ENCODE data around the gene SIX3.

SIX3 gene

DNA sequence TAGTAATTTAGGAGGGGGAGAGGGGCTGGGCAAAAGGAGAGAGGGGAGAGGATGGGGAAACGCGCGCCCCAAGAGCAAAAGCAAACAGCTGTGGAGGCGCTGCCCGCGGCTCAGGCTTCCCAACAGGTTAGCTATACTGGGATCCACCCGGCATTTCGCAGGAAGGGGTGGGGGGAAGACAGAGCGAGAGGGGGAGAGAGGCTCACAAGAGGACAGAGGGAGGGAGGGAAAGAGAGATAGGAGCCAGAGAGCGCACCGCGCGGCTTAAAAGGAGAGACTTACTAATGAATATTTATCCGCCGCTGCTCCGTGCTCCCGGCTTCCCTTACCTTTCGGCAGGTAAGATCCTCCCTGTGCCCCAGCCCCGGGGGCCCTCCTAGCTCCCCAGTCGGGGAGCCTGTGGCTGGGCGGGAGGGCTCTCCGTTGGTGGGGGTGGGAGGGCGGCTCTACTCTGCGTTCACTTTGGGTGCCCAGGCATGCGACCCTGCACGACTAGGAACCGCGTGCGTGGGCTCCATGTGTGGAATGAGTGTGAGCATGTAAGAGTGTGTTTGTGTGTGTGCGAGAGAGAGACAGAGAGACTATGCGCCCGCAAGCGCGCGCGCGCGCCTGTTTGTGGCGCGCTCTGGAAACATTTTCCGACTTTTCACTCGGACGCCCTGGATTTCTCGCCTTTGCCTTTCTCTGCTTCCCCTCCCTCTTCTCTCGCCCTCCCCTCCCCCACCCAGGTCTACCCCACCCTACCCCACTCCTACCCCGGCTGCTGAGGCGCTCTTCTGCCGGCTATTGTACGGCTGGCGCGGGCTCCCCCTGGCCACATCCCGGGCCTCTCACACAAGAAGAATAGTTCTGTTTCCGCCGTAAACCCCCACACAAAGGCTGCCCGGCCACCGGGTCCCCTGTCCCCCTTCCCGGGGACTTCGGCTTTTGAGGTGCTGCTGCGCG is 7.2 kb upstream of the SIX3 start:
- H3K4me3 ChIP-seq (replicated peaks; ENCODE audit: low read depth, low read length), result no peak overlapping the region
- TF ChIP-seq, protein P1, sequence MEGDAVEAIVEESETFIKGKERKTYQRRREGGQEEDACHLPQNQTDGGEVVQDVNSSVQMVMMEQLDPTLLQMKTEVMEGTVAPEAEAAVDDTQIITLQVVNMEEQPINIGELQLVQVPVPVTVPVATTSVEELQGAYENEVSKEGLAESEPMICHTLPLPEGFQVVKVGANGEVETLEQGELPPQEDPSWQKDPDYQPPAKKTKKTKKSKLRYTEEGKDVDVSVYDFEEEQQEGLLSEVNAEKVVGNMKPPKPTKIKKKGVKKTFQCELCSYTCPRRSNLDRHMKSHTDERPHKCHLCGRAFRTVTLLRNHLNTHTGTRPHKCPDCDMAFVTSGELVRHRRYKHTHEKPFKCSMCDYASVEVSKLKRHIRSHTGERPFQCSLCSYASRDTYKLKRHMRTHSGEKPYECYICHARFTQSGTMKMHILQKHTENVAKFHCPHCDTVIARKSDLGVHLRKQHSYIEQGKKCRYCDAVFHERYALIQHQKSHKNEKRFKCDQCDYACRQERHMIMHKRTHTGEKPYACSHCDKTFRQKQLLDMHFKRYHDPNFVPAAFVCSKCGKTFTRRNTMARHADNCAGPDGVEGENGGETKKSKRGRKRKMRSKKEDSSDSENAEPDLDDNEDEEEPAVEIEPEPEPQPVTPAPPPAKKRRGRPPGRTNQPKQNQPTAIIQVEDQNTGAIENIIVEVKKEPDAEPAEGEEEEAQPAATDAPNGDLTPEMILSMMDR (IDR thresholded peaks at IDR 0.05; ENCODE audit: low read depth, low read length, missing control alignments), result no peak
- no peak for DNase-seq (ENCODE audit: extremely low read depth, low read depth)

DNA sequence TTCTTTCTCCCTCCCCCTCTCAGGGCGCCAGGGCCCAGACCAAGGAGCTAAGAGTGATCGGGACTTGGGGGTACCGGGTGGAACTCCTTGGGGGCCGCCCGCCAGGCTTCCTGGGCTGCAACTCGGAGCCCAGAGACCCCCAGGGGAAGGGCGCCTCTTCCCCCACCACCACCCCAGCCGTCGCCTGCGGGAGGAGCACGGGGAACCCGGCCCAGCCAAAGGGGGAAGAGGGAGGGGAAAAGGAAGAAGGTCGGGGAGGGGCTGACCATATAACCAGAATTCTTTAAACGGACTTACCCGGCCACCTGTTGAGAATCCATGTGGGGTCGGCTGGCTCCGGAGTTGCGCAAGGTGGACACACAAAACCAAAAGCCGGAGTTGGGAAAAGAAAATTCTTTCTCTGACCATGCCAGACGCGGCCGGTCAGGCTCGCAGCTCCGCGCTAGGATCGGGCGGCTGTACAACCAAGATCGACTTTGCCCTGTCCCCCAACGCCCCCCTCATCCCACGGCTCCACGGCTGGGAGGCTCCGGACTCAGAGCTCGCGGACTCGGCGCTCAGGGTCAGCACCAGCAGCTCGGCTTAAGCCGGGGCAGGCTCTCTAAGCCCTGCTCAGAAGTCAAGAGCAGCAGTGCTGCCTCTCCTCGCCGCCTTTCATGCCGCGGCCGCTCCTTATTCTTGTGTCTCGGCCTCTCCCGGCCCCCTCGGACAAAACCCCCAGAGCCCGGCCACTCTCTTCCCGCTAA is 6.3 kb upstream of the SIX3 start:
- no peak overlapping the region for H3K4me3 ChIP-seq (replicated peaks; ENCODE audit: low read depth, low read length)
- no peak for DNase-seq (ENCODE audit: extremely low read depth, low read depth)
- TF ChIP-seq, protein P1 (IDR thresholded peaks at IDR 0.05; ENCODE audit: low read depth, low read length, missing control alignments), result no peak

DNA sequence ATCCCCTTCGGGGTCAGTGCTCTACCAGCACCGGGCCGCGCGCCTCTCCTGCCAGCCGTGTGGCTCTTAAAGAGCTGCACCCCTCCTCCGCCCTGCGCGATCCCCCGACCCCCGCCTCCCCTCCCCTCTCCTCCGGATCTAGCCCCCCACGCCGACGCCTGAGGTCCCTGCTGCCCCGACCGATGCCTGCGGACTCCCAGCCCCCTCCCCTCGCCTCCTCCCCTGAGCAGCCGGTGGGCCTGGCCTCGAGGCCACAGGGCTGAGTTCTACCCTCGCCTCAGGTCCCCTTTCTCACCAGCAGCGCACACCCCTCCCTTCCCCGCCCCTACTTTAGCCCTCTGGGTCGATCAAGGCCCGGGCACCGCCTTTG is 5.8 kb upstream of the SIX3 start:
- TF ChIP-seq, protein P1 (IDR thresholded peaks at IDR 0.05; ENCODE audit: low read depth, low read length, missing control alignments), result no peak
- H3K4me3 ChIP-seq (replicated peaks; ENCODE audit: low read depth, low read length), result no peak overlapping the region
- DNase-seq (ENCODE audit: extremely low read depth, low read depth), result no peak

DNA sequence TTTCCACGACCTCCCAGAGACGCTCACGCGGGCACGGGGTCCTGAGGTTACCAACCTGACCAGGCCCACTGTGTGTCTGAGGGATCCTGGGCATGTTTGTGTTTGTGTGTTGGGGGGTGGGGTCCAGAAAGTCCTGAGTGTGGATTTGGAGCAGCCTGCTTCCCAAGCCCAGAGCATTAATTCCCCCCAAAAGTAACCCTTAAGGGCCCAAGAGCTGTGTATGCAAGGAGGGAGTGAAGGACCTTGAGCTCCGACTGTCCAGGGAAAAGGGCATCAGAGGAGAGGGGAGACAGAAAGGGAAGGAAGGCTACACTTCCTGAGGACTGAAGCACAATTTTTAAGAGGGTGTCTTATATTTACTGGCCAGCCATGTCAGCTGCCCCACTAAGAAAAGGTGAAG is 5.2 kb upstream of the SIX3 start:
- TF ChIP-seq, protein P1 (IDR thresholded peaks at IDR 0.05; ENCODE audit: low read depth, low read length, missing control alignments), result no peak
- no peak for DNase-seq (ENCODE audit: extremely low read depth, low read depth)
- H3K4me3 ChIP-seq (replicated peaks; ENCODE audit: low read depth, low read length), result no peak overlapping the region

DNA sequence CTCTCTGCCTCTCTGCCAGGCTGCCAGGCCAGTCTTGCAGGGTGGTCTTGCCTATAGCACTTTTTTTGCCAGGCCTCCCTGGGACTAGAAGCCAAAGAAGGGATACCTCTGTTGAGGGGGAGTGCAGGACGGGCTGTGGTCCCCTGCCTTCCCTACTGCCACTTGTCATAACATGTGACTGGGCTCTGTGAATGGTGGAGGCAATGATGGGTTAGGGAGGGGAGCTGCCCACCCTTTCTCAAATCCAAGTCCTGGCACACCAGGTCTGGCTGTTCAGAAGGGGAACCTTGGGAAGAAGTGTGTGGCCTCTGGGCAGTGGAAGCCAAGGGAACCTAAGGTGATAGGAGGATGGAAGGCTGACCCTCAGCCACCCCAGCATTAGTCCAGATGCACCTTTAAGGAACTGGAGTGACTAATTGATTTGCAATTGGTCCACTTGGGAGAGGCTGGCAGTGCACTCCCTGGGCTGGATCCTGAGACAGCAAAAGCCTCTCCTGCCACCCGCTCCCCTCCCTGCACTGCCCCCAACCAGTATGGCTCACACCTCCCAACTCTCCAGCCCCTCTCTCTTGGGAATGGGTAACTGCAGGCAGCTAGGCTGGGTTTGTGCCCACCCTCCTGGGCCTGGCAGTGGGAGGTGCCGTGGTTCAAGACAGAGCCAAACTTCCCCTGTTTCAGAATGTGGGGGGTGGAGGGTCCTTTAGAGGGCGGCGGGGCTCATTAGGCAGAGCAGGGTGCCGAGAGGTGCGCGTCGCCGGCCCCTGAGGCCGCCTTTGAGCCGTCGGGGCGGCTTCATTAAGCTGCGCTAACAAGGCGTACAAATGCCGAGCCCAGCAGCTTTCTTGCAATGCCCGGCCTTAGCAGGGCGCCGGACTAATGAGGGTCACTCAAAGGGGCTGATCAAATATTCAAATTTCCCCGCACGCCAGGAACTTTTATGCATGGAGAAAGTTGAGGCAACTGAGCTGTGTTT is 4.5 kb upstream of the SIX3 start:
- no peak overlapping the region for H3K4me3 ChIP-seq (replicated peaks; ENCODE audit: low read depth, low read length)
- DNase-seq (ENCODE audit: extremely low read depth, low read depth), result no peak
- TF ChIP-seq, protein P1 (IDR thresholded peaks at IDR 0.05; ENCODE audit: low read depth, low read length, missing control alignments), result no peak

DNA sequence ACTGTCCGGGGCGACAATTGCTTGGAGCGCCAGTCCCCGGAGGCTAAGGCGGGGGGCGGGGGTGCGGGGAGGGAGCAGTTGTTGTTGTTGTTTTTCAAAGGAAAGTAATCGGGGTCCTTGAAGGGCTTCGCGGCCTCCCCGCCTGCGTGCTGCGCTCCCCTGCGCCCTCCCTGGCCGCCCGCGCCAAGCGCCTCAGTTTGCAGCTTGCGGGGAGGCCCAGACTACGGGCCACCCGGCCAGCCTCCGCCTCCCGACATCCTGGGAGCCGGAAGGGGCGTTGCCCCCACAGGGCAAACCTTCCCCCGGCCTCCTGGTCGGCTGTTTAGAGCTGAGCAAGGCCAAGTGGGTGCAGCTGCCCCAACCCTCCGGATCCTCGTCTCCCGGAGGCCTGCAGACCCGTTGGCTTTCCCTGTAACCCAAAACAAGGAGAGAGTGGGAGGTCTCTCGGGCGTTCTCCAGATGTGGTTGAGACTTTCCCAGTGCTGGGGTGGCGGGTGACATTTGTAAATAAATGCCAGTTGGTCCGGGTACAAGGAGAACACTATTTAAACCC is 3.7 kb upstream of the SIX3 start:
- no peak for DNase-seq (ENCODE audit: extremely low read depth, low read depth)
- TF ChIP-seq, protein P1 (IDR thresholded peaks at IDR 0.05; ENCODE audit: low read depth, low read length, missing control alignments), result no peak
- no peak overlapping the region for H3K4me3 ChIP-seq (replicated peaks; ENCODE audit: low read depth, low read length)
